H1 (cell line): ENCODE results near the gene FYB2. TPM values are rescaled to one million over a fixed set of nuclear protein-coding genes. Genes with fewer than 3 reads are reported as not detected.
"Not testable (repeated sequence)": the region's sequence is repeated elsewhere in the genome, so short reads cannot be mapped to it uniquely, and the experiment has no call there.

Experiments used
- CTCF ChIA-PET: fragments of 300-600 bp; sonication (Branson Sonifier 250); formaldehyde crosslinking; loops from one replicate; lab custom pipeline; 2021; ENCODE audit not compliant: partially characterized antibody; lab: Charles Lee
- POLR2A ChIA-PET: fragments of 300-600 bp; sonication (Branson Sonifier 250); formaldehyde crosslinking; loops from one replicate; lab custom pipeline; 2021; ENCODE audit warnings: inconsistent platforms; ENCODE audit not compliant: partially characterized antibody; lab: Charles Lee
- DNase-seq, 2 experiments: peaks; one replicate each; pipeline versions ENCODE4 v3.0.0 to v3.0.0-alpha.2; 2010 to 2022; ENCODE audit warnings: low spot score in 2 of 2, low read depth in 1 of 2, mixed read lengths in 1 of 2
- FAIRE-seq: peaks from 2 replicates; lab custom pipeline; 2011; peaks lifted over from hg19 to GRCh38; lab: Jason Lieb, UNC
- H2AFZ ChIP-seq: 2 replicates; pipeline ENCODE4 v1.8.1; 2012; ENCODE audit warnings: low read length, inconsistent platforms
- H2AK5ac ChIP-seq: 2 replicates; pipeline ENCODE4 v1.6.1; 2013; ENCODE audit warnings: low read depth, low read length
- H2BK120ac ChIP-seq: replicated peaks from 2 replicates; pipeline ENCODE3; 2013; ENCODE audit warnings: low read depth, low read length, inconsistent platforms
- H2BK12ac ChIP-seq: 2 replicates; pipeline ENCODE4 v1.6.1; 2013; ENCODE audit warnings: low read depth, low read length
- H2BK15ac ChIP-seq: 2 replicates; pipeline ENCODE4 v1.6.1; 2013; ENCODE audit warnings: low read length
- H2BK20ac ChIP-seq: 2 replicates; pipeline ENCODE4 v1.6.1; 2013; ENCODE audit warnings: low read length
- H2BK5ac ChIP-seq: 2 replicates; pipeline ENCODE4 v1.6.1; 2013; ENCODE audit warnings: low read depth, low read length
- H3K14ac ChIP-seq: 2 replicates; pipeline ENCODE4 v1.6.1; 2013; ENCODE audit warnings: inconsistent platforms; ENCODE audit not compliant: insufficient read length
- H3K18ac ChIP-seq: 2 replicates; pipeline ENCODE4 v1.6.1; 2013; ENCODE audit warnings: low read length; ENCODE audit errors: extremely low read depth
- H3K23ac ChIP-seq: 2 replicates; pipeline ENCODE4 v1.6.1; 2013; ENCODE audit warnings: inconsistent platforms; ENCODE audit not compliant: insufficient read length
- H3K23me2 ChIP-seq: 2 replicates; pipeline ENCODE4 v1.6.1; 2013; ENCODE audit warnings: low read depth, low read length
- H3K27ac ChIP-seq: 2 replicates; pipeline ENCODE4 v1.6.1; 2011; ENCODE audit warnings: low read depth, low read length, inconsistent platforms
- H3K27me3 ChIP-seq, 4 experiments: replicated peaks in 1 of 4; 1 replicate in 1 of 4; 2 replicates in 3 of 4; pipeline versions ENCODE4 v1.6.1 to v1.8.1; 2011 to 2013; ENCODE audit warnings: low read length in 3 of 4, mild to moderate bottlenecking in 3 of 4, inconsistent platforms in 2 of 4, mixed read lengths in 2 of 4, moderate library complexity in 1 of 4; ENCODE audit not compliant: control insufficient read depth in 3 of 4, insufficient read depth in 3 of 4; ENCODE audit errors: extremely low read depth in 1 of 4
- H3K36me3 ChIP-seq, 4 experiments: 2 replicates each; pipeline versions ENCODE4 v1.6.1 to v1.8.1; 2011 to 2013; ENCODE audit warnings: mild to moderate bottlenecking in 4 of 4, low read length in 3 of 4, moderate library complexity in 2 of 4, control low read depth in 1 of 4, inconsistent platforms in 1 of 4; ENCODE audit not compliant: insufficient read depth in 4 of 4, control insufficient read depth in 2 of 4
- H3K4ac ChIP-seq: replicated peaks from 2 replicates; pipeline ENCODE3; 2013; ENCODE audit warnings: low read length, low read depth, mixed read lengths, inconsistent platforms; ENCODE audit not compliant: insufficient read length
- H3K4me1 ChIP-seq, 4 experiments: replicated peaks in 1 of 4; 1 replicate in 1 of 4; 2 replicates in 3 of 4; pipeline versions ENCODE4 v1.6.1 to v1.8.1; 2011 to 2013; ENCODE audit warnings: low read length in 3 of 4, inconsistent platforms in 2 of 4, mixed read lengths in 1 of 4; ENCODE audit not compliant: insufficient read depth in 4 of 4, control insufficient read depth in 3 of 4
- H3K4me2 ChIP-seq, 2 experiments: 2 replicates each; pipeline versions ENCODE4 v1.6.1 to v1.8.1; 2011 to 2013; ENCODE audit warnings: low read depth in 2 of 2, low read length in 2 of 2, control low read depth in 1 of 2, inconsistent platforms in 1 of 2, mild to moderate bottlenecking in 1 of 2; ENCODE audit not compliant: insufficient read depth in 1 of 2
- H3K4me3 ChIP-seq, 4 experiments: fragments of 200-600, 300-600 bp in 1 of 4; sonication (generic), shearing (Covaris generic), sonication (Bioruptor Twin) in 1 of 4; 2 replicates each; pipeline versions ENCODE4 v1.5.1 to v1.8.1; 2011 to 2016; ENCODE audit warnings: low read length in 4 of 4, low read depth in 3 of 4, control low read depth in 2 of 4, inconsistent platforms in 2 of 4, mild to moderate bottlenecking in 2 of 4, mixed read lengths in 1 of 4, moderate library complexity in 1 of 4; ENCODE audit not compliant: insufficient read depth in 2 of 4; ENCODE audit errors: extremely low read depth in 1 of 4
- H3K56ac ChIP-seq: replicated peaks from 2 replicates; pipeline ENCODE3; 2013; ENCODE audit warnings: low read depth, mild to moderate bottlenecking, mixed read lengths, low read length, inconsistent platforms; ENCODE audit not compliant: insufficient read length
- H3K79me1 ChIP-seq: 2 replicates; pipeline ENCODE4 v1.6.1; 2013; ENCODE audit warnings: low read depth, low read length, control low read depth
- H3K79me2 ChIP-seq, 2 experiments: 2 replicates each; pipeline versions ENCODE4 v1.6.1 to v1.8.1; 2012 to 2013; ENCODE audit warnings: low read length in 2 of 2, mild to moderate bottlenecking in 2 of 2, inconsistent platforms in 1 of 2; ENCODE audit not compliant: insufficient read depth in 2 of 2, control insufficient read depth in 1 of 2
- H3K9ac ChIP-seq, 4 experiments: replicated peaks in 1 of 4; 1 replicate in 1 of 4; 2 replicates in 3 of 4; pipeline versions ENCODE4 v1.6.1 to v1.8.1; 2011 to 2013; ENCODE audit warnings: low read depth in 3 of 4, low read length in 3 of 4, control low read depth in 2 of 4, mild to moderate bottlenecking in 2 of 4, moderate library complexity in 2 of 4, inconsistent platforms in 1 of 4; ENCODE audit errors: extremely low read depth in 1 of 4
- H3K9me3 ChIP-seq, 2 experiments: 2 replicates each; pipeline versions ENCODE4 v1.6.1 to v1.8.1; 2012 to 2013; ENCODE audit warnings: mild to moderate bottlenecking in 2 of 2, moderate library complexity in 2 of 2, control low read depth in 1 of 2, inconsistent platforms in 1 of 2, low read depth in 1 of 2, low read length in 1 of 2, mixed read lengths in 1 of 2; ENCODE audit not compliant: insufficient read depth in 2 of 2
- H4K20me1 ChIP-seq, 2 experiments: replicated peaks in 1 of 2; 2 replicates each; pipeline versions ENCODE3 to v1.8.1; 2011 to 2013; ENCODE audit warnings: inconsistent platforms in 2 of 2, low read length in 2 of 2, mild to moderate bottlenecking in 1 of 2; ENCODE audit not compliant: insufficient read depth in 2 of 2, control insufficient read depth in 1 of 2
- H4K5ac ChIP-seq: 2 replicates; pipeline ENCODE4 v1.6.1; 2013; ENCODE audit warnings: low read length, low read depth, mixed read lengths, inconsistent platforms; ENCODE audit not compliant: insufficient read length
- H4K8ac ChIP-seq: 2 replicates; pipeline ENCODE4 v1.8.0; 2013; ENCODE audit warnings: mild to moderate bottlenecking, moderate library complexity, low read length, inconsistent platforms; ENCODE audit not compliant: insufficient read depth; ENCODE audit errors: extremely low read depth
- H4K91ac ChIP-seq: replicated peaks from 2 replicates; pipeline ENCODE3; 2013; ENCODE audit warnings: low read length, mixed read lengths, inconsistent platforms; ENCODE audit not compliant: insufficient read length
- polyA plus RNA-seq, 7 experiments: library from polyadenylated mRNA; depleted of rRNA in 3 of 7; stranded (reverse) in 5 of 7; unstranded in 2 of 7; fragments of >200 nt in 5 of 7; fragments of 200-250 nt in 2 of 7; gene quantifications; 1 replicate in 5 of 7; 2 replicates in 1 of 7; 4 replicates in 1 of 7; pipeline versions ENCODE4 v1.2.1 to v1.2.3, GENCODE V29; 2011 to 2013; ENCODE audit warnings: missing spikeins in 2 of 7, mixed read lengths in 2 of 7
- total RNA-seq: library from RNA; stranded (reverse); fragmentation: NEBNext Ultra II Directional; extraction: Animal tissue kit (Norgen Biotek cat#: 25700); gene quantifications from 2 replicates; pipeline ENCODE4 v1.2.1, GENCODE V29; 2021

The FYB2 gene
- total and polyA plus RNA-seq, 2 of the 8 experiments (the other 6 are each of a cell fraction or from before 2014, with no cell fraction given): 0.11 to 0.17 TPM

DNA sequence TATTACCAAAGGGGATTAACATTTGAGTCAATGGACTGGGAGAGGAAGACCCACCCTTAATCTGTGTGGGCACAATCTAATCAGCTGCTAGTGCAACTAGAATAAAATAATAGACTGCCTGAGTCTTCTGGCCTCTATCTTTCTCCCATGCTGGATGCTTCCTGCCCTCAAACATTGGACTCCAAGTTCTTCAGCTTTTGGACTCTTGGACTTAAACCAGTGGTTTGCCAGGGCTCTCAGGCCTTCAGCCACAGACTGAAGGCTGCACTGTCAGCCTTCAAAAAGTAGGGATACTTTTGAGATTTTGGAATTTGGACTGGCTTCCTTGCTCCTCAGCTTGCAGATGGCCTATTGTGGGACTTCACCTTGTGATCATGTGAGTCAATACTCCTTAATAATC, 44.5 kb downstream of the FYB2 start:
- H3K27ac ChIP-seq, H2BK20ac ChIP-seq, H3K9ac ChIP-seq, H3K23me2 ChIP-seq, H4K20me1 ChIP-seq, H2BK5ac ChIP-seq, H3K27me3 ChIP-seq, FAIRE-seq, H4K8ac ChIP-seq, H2BK12ac ChIP-seq, H3K23ac ChIP-seq, H3K4me2 ChIP-seq, DNase-seq, H3K79me1 ChIP-seq, H2BK120ac ChIP-seq, H3K4ac ChIP-seq, H3K4me1 ChIP-seq, H4K5ac ChIP-seq, H2AFZ ChIP-seq, H3K9me3 ChIP-seq, H4K91ac ChIP-seq, H2BK15ac ChIP-seq, H3K4me3 ChIP-seq, H3K79me2 ChIP-seq, H3K14ac ChIP-seq, H3K36me3 ChIP-seq, H3K18ac ChIP-seq, H3K56ac ChIP-seq, H2AK5ac ChIP-seq, POLR2A ChIA-PET: not testable (repeated sequence)
- CTCF ChIA-PET: interaction anchor here (0.8 to 1.8 kb wide), 6 partner anchors 9 to 46 kb away, joined by 3 to 7 read pairs (median 4); partner anchors contain the start of gene FYB2
